ENCODE data around the gene ANKRD55.
"Not testable (repeated sequence)": the region's sequence is repeated elsewhere in the genome, so short reads cannot be mapped to it uniquely, and the experiment has no call there.

Gene ANKRD55

DNA sequence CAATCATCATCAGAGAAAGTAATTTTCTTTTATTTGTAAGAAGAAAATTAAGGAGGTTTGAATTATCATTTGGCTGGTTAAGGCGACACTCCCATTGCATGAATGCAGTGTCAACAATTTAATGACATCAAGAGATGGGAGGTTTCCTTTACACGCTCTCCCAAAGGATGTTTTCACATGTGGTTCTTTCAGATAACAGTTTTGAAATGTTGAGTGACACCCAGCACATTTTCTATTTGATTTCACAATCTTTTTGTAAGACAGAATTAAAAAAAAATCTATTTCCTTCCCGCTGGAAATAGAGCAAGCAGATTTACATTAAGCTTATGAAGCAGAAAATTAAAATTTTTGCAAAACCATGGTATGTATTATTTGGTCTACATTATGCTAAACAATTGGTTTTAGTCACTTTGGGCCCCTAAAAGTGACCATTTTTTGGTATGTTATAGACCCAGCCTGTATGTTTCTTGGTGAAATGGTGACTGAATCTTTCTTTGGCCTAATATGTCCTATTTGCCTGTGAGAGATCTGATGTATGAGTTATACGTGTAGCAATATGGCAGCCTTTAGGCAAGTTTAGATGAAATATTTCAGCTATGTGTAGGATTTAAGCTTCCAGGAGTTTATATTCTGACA lies 18.9 kb upstream of the ANKRD55 start:
- DNase-seq = no peak

- no peak for DNase-seq
Observed at GRCh38 chr5:56251440-56251839, 18.3 kb upstream of the ANKRD55 start.

- DNase-seq = no peak
Observed at GRCh38 chr5:56250011-56250410, 16.9 kb upstream of the ANKRD55 start.

DNA sequence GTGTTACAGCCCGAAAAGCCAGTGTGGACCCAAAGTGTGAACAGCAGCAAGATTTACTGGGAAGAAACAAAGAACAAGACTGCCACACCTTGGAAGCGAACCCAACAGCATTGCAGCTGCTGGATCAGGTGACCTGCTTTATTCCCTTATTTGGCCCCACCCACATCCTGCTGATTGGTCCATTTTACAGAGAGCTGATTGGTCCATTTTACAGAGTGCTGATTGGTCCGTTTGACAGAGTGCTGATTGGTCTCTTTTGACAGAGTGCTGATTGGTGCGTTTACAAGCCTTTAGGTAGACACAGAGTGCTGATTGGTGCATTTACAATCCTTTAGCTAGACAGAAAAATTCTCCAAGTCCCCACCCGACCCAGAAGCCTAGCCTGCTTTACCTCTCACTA lies 16.0 kb upstream of the ANKRD55 start:
- not testable (repeated sequence) for DNase-seq

DNA sequence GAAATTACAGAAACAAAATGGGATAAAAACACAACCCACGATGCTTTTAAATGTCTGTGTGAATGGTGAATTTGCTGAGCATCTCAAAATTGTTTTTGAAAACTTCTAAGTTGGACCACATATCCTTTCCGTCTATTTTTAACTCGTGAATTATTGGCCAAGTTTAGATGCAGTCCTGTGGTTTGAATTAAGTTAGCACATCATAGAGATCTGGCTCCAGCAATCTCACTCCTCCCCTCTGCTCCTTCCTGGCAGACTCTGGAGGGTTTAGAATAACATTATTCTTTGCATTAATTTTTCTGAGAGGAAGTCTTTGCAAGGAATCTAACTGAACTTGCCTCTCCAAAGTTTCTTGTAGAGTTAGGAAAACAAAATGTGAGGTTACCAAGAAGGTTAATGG lies 14.5 kb upstream of the ANKRD55 start:
- no peak for DNase-seq

DNA sequence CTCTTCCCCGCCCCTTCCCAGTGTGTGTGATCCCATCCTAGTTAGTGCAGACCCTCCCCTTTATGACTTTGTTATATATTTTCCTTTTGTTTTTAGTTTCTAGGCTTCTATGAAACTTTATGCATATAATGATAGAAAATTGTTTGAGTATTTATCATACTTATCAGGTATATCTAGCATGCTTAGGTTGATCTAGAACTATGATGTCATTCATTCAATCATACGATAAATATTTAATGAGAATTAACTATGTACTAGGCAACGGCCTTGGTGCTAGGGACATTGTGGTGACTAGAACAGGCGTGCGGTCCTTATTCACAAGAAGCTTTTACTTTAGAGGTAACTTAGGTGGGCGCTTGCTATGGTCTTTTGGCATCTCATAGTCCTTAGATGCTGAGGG lies 13.6 kb upstream of the ANKRD55 start:
- no peak for DNase-seq

DNA sequence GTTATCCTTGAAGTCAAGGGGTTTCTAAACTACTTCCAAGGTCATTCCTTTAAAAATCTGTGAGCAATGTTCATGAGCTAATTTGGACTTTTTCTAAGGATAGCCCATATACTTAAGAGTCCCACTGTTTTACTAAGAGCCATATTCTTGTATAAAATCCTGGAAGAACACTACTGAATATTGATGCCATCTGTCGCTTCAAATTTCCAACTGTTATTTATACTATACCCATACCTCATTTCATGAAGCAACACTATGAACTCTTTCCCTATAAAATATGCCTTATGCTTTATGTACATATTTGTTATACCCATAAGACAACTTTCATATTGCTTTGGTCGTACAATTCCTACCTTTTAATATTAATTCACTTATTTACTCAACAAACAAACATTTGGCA lies 12.4 kb upstream of the ANKRD55 start:
- DNase-seq = no peak

DNA sequence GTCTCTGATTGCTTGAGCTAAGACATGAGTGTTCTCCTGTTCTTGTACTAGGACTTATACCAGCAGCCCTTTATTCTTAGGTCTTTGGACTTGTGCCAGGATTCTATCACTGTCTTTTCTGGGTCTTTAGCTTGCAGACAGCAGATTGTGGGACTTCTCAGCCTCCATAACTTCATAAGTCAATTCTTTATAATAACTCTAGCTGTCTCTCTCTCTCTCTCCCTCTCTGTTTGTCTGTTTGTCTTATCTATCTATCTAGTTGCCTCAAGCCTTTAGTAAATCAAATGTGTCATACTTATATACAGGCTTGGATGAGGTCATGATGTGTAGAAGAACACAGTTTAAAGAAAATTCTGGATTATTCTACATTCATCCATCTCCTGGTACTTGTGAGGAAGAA lies 11.5 kb upstream of the ANKRD55 start:
- DNase-seq = no peak

- DNase-seq = not testable (repeated sequence)
Observed at GRCh38 chr5:56242271-56242670, 9.1 kb upstream of the ANKRD55 start.

DNA sequence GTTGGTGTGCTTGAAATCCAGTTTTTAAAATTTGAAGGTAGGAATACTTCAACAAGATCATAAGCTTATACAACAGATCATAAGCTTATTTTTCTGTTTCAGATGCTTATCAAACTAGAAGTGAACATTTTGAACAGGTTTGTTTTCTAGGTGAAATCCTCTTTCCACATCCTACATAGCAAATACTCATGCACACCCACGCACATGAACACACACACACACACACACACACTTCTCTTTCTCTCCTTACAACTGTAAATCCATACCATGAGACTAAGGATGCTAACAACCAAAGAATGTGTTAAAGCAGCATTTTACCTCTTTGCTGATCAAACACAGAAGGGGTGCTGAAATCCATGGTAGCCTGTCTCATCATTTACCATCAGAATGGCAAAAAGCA lies 592 bp downstream of the ANKRD55 start:
- DNase-seq = no peak

GRCh38 chr5:56230576-56230975 lies 2.6 kb downstream of the ANKRD55 start:
- DNase-seq = no peak

DNA sequence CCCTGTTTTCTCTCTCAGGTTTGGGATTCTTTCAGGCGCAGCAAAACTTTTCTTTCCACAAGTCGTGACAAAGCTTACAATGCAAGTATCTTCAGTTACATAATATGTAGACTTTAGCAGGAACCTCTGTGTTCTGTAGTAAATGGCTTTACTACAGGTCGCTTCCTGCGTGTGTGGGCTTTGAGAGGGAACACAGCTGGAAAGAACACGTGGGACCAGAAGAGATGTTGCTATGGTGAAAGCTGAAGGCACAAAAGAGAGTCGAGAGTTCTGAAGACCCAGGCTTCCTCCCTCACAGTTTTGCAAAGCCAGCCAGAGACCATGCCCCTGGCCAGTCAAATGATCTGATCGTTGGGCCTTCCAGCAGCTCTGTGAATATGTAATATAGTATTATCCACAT lies 4.0 kb downstream of the ANKRD55 start:
- no peak for DNase-seq

DNA sequence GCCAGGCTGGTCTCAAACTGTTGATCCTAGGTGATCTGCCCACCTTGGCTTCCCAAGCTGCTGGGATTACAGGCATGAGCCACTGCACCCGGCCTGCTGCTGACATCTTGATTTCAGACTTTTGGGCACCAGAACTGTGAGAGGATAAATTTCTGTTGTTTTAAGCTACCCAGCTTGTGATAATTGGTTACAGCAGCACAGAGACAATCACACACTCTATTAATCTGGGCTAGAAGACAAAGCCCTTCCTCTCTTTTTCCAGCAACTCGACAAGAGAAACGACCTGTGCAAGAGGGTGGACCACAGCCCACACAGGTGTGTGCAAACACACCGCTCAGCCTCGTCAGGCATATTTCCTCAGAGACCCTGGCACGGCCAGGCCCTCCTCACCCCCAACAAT lies 4.5 kb downstream of the ANKRD55 start:
- DNase-seq = no peak

GRCh38 chr5:56227691-56228090 lies 5.4 kb downstream of the ANKRD55 start:
- no peak for DNase-seq

DNA sequence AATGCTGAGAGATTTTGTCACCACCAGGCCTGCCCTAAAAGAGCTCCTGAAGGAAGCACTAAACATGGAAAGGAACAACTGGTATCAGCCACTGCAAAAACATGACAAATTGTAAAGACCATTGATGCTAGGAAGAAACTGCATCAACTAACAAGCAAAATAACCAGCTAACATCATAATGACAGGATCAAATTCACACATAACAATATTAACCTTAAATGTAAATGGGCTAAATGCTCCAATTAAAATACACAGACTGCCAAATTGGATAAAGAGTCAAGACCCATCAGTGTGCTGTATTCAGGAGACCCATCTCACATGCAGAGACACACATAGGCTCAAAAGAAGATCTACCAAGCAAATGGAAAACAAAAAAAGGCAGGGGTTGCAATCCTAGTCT lies 9.8 kb downstream of the ANKRD55 start:
- DNase-seq = not testable (repeated sequence)

DNA sequence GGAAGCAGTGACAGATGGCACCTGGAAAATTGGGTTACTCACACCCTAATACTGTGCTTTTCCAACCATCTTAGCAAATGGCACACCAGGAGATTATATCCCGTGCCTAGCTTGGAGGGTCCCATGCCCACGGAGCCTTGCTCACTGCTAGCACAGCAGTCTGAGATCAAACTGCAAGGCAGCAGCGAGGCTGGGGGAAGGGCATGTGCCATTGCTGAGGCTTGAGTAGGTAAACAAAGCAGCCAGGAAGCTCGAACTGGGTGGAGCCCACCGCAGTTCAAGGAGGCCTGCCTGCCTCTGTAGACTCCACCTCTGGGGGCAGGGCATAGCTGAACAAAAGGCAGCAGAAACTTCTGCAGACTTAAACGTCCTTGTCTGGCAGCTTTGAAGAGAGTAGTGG lies 11.5 kb downstream of the ANKRD55 start:
- DNase-seq = not testable (repeated sequence)

- no peak for DNase-seq
Observed at GRCh38 chr5:56215019-56215830, 17.9 kb downstream of the ANKRD55 start.

DNA sequence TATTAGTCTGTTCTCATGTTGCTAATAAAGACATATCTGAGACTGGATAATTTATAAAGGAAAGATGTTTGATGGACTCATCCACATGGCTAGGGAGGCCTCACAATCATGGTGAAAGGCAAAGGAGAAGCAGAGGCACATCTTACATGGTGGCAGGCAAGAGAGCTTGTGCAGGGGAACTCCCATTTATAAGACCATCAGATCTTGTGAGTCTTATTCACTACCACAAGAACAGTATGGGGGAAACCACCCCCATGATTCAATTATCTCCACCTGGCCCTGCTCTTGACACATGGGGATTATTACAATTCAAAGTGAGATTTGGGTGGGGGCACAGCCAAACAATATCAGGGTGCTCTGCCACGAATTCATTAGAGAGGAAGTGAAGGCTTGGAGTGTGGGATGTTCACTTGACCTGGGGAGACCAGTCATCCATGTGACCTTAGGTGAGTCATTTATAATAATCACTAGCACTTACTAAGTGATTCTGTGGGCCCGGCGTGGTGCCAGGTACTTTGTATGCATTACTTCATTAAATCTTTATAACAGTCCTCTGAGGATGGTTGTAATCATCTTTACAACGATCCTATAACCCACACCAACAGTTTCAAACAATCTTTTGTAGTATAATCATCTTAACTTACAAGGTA lies 19.1 kb downstream of the ANKRD55 start:
- not testable (repeated sequence) for DNase-seq

- DNase-seq = no peak
Observed at GRCh38 chr5:56212130-56212879, 20.8 kb downstream of the ANKRD55 start.

DNA sequence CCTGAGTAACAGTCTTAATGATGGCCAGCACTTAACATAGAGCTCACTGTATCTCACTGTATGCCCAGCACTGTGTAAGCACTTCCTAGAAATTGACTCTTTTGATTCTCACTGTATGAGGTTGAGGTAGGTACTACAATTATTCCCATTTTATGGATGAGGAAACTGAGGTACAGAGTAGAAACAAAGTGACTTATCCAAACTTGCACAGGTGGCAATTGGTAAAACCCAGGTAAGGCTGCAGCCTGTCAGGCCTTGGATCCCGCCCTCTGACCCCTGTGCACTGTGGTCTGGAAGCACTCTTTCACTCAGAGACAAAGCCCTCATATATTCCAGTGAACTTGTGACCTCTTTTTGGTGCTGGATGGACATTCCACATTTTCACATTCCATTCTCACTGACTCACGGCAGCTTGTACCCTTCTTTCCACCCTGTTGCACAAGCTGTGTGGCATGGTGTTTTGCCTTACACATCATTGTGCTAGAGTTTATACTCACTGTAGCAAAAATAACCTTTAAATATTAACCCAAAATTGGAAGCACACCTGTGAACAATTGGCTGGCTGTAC lies 21.7 kb downstream of the ANKRD55 start:
- DNase-seq = no peak

DNA sequence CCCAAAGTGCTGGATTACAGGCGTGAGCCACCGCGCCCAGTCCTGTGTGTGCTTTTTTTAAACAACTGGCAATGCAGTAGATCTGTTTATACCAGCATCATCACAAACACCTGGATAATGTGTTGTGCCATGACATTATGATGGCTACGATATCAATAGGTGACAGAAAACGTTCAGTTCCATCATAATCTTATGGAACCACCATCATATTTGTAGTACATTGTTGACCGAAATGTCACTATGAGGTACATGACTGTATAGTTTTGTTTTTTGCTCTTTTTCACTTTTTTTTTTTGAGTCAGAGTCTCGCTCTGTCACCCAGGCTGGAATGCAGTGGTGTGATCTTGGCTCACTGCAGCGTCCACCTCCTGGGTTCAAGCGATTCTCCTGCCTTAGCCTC lies 24.4 kb downstream of the ANKRD55 start:
- DNase-seq = no peak

- no peak for DNase-seq
Observed at GRCh38 chr5:56207537-56207936, 25.6 kb downstream of the ANKRD55 start.

Measured in CD4-positive, alpha-beta T cell treated with Interferon alpha-2 for 1 hour (primary cell).